Measurements from ENCODE around the gene MEIS3. TPM values are rescaled to one million over a fixed set of nuclear protein-coding genes. Genes with fewer than 3 reads are reported as not detected.

MEIS3 gene
- total RNA-seq, 3 donors from 2014 or later (not counting 1 experiment from before 2014, with no cell fraction given), result not detected

GRCh38 chr19:47447470-47448359 lies 28.4 kb upstream of the MEIS3 start:
- Histone ChIP-seq H3K9me3 (ENCODE audit: control insufficient read depth, insufficient read depth, low read length) (no peaks in the 10 kb centered on the region), H3K27me3 (ENCODE audit: control insufficient read depth, insufficient read depth, low read length) (peaks cover 31% of the 10 kb centered on the region), H3K4me1 (ENCODE audit: control insufficient read depth, insufficient read depth, low read length) (peaks cover 39% of the 10 kb centered on the region), H3K4me3 (ENCODE audit: low read length) (no peak overlapping the region), H3K27ac (ENCODE audit: low read length) (no peak overlapping the region), H3K36me3 (ENCODE audit: control insufficient read depth, insufficient read depth, low read length) (no peaks in the 10 kb centered on the region)
- peaks cover 41 to 52% of the 10 kb centered on the region in 2 donors for H3K4me1 Mint-ChIP-seq
- TF ChIP-seq CTCF (IDR thresholded peaks at IDR 0.05), result no peak
- intact Hi-C loops (cut with micrococcal nuclease), result no loop called here
- peaks cover 62 to 67% of the 10 kb centered on the region in 2 donors for H3K27me3 Mint-ChIP-seq (ENCODE audit: low read depth in 2 of 2)
- no peak overlapping the region for H3K27ac Mint-ChIP-seq
- DNase-seq (peak; percentile 45 to 73), ATAC-seq (peak; percentile 67 to 73 (median 72))
- WGBS (ENCODE audit: insufficient coverage), result 11% methylated on average over 95 of the region's 95 CpGs
- no peaks in the 10 kb centered on the region for H3K9me3 Mint-ChIP-seq
- H3K4me3 Mint-ChIP-seq, result peak overlapping the region; percentile 57
- H3K36me3 Mint-ChIP-seq, result no peaks in the 10 kb centered on the region

- no peaks in the 10 kb centered on the region for H3K9me3 ChIP-seq (ENCODE audit: control insufficient read depth, insufficient read depth, low read length)
- H3K4me3 Mint-ChIP-seq, result peak overlapping the region; percentile 57
- no peak overlapping the region for H3K27ac Mint-ChIP-seq
- no peaks in the 10 kb centered on the region for H3K9me3 Mint-ChIP-seq
- TF ChIP-seq CTCF (IDR thresholded peaks at IDR 0.05), result no peak
- intact Hi-C loops (cut with micrococcal nuclease), result no loop called here
- peak in 1 of 2 donors; percentile 47 for DNase-seq
- peaks cover 39% of the 10 kb centered on the region for H3K4me1 ChIP-seq (ENCODE audit: control insufficient read depth, insufficient read depth, low read length)
- H3K4me1 Mint-ChIP-seq, result peaks cover 41 to 52% of the 10 kb centered on the region in 2 donors
- ATAC-seq, result no peak
- H3K4me3 ChIP-seq (ENCODE audit: low read length), result no peak overlapping the region
- 16% methylated on average over 25 of the region's 28 CpGs for WGBS (ENCODE audit: insufficient coverage)
- no peaks in the 10 kb centered on the region for H3K36me3 Mint-ChIP-seq
- no peaks in the 10 kb centered on the region for H3K36me3 ChIP-seq (ENCODE audit: control insufficient read depth, insufficient read depth, low read length)
- H3K27me3 Mint-ChIP-seq (ENCODE audit: low read depth in 2 of 2), result peaks cover 67 to 75% of the 10 kb centered on the region in 2 donors
- peaks cover 31% of the 10 kb centered on the region for H3K27me3 ChIP-seq (ENCODE audit: control insufficient read depth, insufficient read depth, low read length)
- H3K27ac ChIP-seq (ENCODE audit: low read length), result no peak overlapping the region
These were observed 27.5 kb upstream of the MEIS3 start for GRCh38 chr19:47446534-47447469.

- TF ChIP-seq CTCF (IDR thresholded peaks at IDR 0.05), result no peak
- peaks cover 31% of the 10 kb centered on the region for H3K27me3 ChIP-seq (ENCODE audit: control insufficient read depth, insufficient read depth, low read length)
- H3K36me3 ChIP-seq (ENCODE audit: control insufficient read depth, insufficient read depth, low read length), result no peaks in the 10 kb centered on the region
- peaks cover 39% of the 10 kb centered on the region for H3K4me1 ChIP-seq (ENCODE audit: control insufficient read depth, insufficient read depth, low read length)
- ATAC-seq, result peak; percentile 76 to 82 (median 82)
- Mint-ChIP-seq H3K4me1 (peaks cover 41 to 52% of the 10 kb centered on the region in 2 donors), H3K4me3 (peak overlapping the region; percentile 67), H3K27me3 (ENCODE audit: low read depth in 2 of 2) (peaks cover 68 to 81% of the 10 kb centered on the region in 2 donors), H3K36me3 (no peaks in the 10 kb centered on the region), H3K9me3 (no peaks in the 10 kb centered on the region), H3K27ac (peak overlapping the region in 1 of 2 donors; percentile 55)
- intact Hi-C loops (cut with micrococcal nuclease), result no loop called here
- H3K27ac ChIP-seq (ENCODE audit: low read length), result no peak overlapping the region
- DNase-seq, result peak; percentile 45 to 84
- no peaks in the 10 kb centered on the region for H3K9me3 ChIP-seq (ENCODE audit: control insufficient read depth, insufficient read depth, low read length)
- no peak overlapping the region for H3K4me3 ChIP-seq (ENCODE audit: low read length)
- 1% methylated on average over 22 of the region's 22 CpGs for WGBS (ENCODE audit: insufficient coverage)
These were observed 26.6 kb upstream of the MEIS3 start for GRCh38 chr19:47445937-47446402.
